8988T (cell line): ENCODE results near the gene SPRYD3.

Experiments used
- DNase-seq: peaks from one replicate; pipeline ENCODE4 v3.0.0; 2011

Gene SPRYD3

GRCh38 chr12:53077030-53077429 lies 2.2 kb downstream of the SPRYD3 start:
- no peak for DNase-seq

GRCh38 chr12:53076461-53076860 lies 2.7 kb downstream of the SPRYD3 start:
- DNase-seq: no peak

GRCh38 chr12:53074999-53075370 lies 4.2 kb downstream of the SPRYD3 start:
- no peak for DNase-seq

GRCh38 chr12:53074283-53074998 lies 4.7 kb downstream of the SPRYD3 start:
- no peak for DNase-seq

GRCh38 chr12:53073881-53074280 lies 5.3 kb downstream of the SPRYD3 start:
- no peak for DNase-seq

GRCh38 chr12:53071591-53072551 lies 7.3 kb downstream of the SPRYD3 start:
- no peak for DNase-seq

- no peak for DNase-seq
Measured at GRCh38 chr12:53070877-53071492, 8.2 kb downstream of the SPRYD3 start.

GRCh38 chr12:53069621-53070410 lies 9.4 kb downstream of the SPRYD3 start:
- no peak for DNase-seq

- DNase-seq: no peak
Measured at GRCh38 chr12:53068811-53069585, 10.2 kb downstream of the SPRYD3 start.

- no peak for DNase-seq
Measured at GRCh38 chr12:53067993-53068770, 11.0 kb downstream of the SPRYD3 start.

GRCh38 chr12:53067074-53067992 lies 11.9 kb downstream of the SPRYD3 start:
- no peak for DNase-seq

GRCh38 chr12:53065975-53066931 lies 12.9 kb downstream of the SPRYD3 start:
- DNase-seq: peak; percentile 93

- DNase-seq: no peak
Measured at GRCh38 chr12:53065470-53065869, 13.7 kb downstream of the SPRYD3 start.

GRCh38 chr12:53064613-53065436 lies 14.4 kb downstream of the SPRYD3 start:
- DNase-seq: no peak

- DNase-seq: no peak
Measured at GRCh38 chr12:53063708-53064612, 15.2 kb downstream of the SPRYD3 start.

- DNase-seq: no peak
Measured at GRCh38 chr12:53062977-53063707, 16.0 kb downstream of the SPRYD3 start.
